ENCODE measurements around the gene KCNQ1OT1.
A peak's percentile ranks its signal among the peaks of the same experiment; 100 is the strongest.

KCNQ1OT1 gene

DNA sequence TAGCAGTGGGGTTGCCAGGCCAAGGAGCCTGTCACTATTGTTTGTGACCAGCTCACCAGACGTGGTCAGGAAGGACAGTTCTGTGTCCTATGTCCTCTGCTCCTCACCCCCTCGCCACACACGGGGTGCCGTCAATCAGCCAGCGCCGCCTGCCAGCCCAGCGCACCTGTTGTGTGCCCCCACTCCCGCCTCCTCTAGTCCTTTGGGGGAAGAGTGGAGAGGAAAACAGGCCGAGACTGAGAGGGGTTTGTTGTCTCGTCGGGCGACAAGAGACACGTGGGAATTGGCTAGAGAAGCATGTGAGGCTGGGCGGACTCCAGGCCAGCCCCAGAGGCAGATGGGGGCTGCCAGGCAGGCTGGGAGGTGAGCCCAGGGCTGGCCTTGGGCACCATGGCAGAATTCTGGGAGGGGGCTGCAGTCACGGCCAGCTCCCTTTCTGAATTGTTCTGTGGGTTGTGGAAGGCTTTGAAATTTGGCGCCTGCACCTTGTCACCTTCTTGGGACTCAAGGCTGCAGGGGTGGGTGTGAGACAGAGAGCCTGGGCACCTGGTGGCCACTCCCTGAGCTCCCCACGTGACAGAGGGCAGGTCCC lies 3.1 kb upstream of the KCNQ1OT1 start:
- DNase-seq (ENCODE audit: low read depth) = no peak

DNA sequence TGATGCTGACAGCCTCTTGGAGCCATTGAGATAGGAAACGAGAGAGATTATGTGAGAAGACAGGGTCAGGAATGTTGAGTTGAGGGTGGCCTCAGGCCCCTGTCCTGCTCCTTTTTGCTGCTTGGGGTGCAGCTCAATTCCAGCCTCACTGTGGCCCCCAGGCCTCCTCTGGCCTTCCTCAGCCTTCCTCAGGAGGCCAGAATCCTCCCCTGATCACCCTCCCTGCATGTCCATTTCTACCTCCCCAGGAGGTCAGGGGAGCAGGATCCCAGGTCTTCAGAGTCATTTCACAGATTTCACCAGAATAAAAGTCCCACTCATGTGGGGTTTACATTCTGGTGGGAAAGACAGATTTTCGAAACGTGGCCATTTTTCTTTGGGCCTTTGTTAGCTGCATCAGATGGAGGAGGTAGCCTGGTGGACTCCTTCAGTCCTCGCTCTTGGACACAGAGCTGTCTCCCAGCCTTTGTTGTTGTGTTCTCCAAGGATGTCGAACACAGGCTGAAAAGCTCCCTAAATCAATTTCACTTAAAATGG lies 2.2 kb upstream of the KCNQ1OT1 start:
- no peak for DNase-seq (ENCODE audit: low read depth)

DNA sequence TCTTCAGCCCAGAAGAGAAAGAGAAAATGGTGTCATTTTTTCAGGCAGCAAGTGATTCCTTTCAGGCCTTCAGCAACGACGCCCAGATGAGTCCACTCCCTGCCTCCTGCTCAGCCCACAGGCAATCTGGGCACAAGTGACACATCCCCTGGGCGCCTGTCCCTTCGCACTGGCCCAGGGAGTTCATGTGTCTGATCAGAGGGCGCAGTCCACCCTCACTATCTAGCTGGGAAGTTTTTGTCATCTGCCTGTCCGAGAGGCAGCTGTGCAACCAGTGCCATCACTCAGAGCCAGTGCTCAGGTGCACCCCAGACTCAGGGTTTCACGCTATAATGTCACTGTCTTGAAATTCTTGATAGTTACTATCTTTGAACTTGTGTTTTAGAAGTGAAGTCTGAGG lies 1.4 kb upstream of the KCNQ1OT1 start:
- no peak for DNase-seq (ENCODE audit: low read depth)

DNA sequence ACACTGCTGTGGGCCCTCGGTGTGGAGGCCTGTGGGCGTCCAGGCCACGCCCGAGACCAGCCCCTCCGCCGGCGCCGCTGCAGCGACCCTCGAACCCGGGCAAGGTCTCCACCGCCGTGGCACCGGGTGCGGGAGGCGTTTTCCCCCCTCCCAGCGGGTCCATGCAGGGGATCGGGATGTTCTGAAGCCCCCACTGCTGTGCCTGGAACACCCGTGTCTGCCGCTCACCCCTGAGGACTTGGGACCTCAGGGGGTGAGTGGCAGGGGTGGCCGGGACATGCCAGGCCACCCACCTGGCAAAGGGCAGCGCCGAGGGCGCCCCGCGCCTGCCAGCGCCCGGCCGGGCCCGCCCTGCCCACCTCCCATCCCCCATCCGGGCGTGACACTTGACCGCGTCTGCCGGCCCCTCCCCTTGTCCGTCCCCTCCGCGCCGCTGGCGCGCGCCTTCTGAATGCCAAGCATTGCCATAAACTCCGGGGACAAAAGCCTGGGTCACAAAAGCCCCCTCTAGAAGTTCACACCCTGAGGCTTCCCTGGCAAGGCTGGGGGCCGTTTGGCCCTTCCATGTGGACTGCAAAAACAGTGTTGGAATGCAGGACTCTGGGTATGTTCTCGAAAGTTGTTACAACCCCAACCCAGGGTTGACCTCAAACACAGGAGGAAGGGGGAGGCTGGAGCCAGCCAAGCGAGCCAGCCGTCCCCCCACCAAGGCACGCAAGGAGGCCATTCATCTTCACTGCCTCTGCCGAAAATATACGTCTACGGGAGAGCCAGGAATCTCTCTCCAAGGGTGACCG lies 819 bp upstream of the KCNQ1OT1 start:
- peak; percentile 60 for DNase-seq (ENCODE audit: low read depth)

DNA sequence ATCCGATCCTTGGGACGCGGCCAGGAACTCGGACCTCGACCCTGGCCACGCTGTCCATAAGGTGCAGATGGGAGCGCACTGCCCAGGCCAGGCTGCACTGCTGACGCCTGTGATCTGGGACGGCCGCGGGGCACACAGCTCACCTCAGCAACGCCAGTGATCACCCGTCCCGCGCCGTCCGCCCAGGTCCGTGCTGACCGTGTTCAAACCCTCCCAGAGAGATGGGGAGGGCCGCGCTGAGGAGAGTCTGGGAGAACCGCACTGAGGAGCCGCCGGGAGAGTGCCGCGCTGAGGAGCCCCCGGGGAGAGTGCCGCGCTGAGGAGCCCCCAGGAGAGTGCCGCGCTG lies 636 bp downstream of the KCNQ1OT1 start:
- peak; percentile 38 for DNase-seq (ENCODE audit: low read depth)

DNA sequence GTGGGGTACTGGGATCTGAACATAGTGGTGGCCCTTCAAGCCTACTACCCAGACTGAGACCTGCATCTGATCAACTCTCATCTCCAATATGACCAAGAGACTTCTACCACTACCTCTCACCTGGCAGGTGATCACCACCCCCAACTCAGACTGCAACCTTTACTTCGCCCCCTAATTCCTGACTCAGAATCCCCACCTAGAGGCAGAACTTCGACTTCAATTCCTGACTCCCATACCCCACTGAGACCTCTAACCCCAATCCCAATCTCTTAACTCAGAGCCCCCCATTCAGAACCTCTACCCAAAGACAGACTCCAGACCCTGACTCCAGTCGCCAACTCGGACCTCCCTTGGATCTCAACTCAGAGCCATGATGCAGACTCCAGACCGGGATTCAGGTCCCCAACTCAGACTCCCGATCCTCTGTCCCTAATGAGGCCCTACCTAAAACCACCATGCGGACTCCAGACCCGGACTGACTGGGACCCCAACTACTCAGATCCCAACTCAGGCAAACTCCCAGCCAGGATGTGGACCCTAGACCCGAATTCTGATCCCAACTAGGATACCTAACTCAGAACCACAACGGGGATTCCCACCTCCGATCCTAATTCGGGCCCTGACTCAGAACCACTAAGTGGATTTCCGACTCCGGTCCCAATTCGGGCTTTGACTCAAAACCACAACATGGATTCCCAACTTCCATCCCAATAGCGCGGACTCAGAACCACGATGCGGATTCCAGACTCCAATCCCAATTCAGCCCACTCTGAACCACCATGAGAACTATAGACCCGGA lies 1.2 kb downstream of the KCNQ1OT1 start:
- peak; percentile 12 for DNase-seq (ENCODE audit: low read depth)

DNA sequence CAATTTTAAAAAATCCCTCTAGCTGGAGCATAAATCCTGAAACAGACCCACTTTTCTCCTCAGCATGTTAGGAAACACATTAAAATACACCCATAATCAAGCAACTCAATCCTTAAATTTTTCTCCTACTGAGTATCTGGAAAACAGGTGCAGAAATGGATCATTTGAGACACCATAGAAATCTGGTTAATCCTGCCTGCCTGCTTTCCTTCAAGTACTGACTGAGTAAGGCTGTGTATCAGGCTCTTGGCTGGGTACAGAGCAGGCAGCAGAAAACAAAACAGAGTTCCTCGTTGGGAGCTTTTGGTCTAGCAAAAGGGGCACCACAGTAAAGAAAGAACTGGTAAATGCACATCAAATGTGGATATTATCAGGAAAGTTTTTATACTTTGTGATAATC lies 1.9 kb downstream of the KCNQ1OT1 start:
- DNase-seq (ENCODE audit: low read depth) = peak; percentile 8

DNA sequence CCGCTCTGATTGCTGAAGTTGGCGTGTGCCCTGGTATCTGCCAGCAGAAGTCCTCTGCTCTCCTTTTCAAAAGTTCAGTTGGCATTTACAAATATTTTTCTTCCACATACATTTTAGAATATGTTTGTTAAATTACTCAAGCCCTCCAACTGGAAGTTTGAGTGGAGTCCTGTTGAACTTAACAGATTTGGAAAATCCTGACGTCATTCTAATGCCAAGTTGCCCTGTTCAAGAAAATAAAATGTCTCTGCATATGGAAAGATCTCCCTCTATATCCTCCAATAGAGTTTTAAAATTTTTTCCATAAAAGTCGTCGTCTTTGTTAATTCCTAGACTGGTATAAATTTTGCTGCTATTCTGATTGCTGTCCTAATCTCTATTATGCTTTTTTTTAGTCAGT lies 3.3 kb downstream of the KCNQ1OT1 start:
- no peak for DNase-seq (ENCODE audit: low read depth)

DNA sequence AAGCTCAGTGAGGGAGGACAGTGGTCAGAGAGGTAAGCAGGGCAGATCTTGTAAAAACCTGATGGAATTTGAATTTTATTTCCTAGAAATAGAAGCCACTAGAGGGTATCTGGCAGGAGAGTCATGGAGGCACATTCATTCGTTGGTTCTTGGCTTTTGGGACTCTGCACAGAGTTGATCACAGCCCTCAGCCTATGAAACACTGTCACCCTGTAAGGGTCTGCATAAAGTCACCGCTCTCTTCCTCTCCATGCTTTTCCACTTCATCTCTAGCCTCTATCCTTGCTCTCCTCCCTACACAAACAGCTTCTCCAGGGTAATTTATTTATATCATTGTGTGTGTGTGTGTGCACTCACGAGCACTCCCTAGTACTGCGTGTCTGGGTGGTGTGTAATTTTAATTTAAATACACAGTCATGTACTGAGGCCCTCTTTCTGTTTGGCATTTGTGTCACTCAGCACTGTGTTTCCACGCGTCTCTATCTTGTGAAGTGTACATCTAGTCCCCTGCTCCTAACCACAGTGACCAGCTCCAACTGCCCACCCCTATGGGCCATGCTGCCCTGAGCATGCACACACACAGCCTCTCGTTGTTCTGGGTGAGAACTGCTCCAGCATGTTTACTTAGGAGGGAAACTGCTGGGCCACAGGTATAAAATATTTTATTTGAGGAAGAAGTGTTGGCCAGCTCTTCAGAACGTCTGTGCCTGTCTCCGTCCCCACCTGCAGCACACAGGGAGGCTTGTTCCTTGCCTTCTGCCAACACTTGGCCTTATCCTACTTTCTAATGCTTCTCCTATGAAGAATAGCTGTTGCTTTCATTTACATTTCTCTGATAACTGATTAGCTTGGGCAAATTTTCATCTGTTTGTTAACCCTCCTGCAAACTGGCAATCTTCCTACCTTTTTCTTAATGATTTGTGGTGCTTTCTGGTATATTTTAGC lies 4.5 kb downstream of the KCNQ1OT1 start:
- DNase-seq (ENCODE audit: low read depth) = no peak

DNA sequence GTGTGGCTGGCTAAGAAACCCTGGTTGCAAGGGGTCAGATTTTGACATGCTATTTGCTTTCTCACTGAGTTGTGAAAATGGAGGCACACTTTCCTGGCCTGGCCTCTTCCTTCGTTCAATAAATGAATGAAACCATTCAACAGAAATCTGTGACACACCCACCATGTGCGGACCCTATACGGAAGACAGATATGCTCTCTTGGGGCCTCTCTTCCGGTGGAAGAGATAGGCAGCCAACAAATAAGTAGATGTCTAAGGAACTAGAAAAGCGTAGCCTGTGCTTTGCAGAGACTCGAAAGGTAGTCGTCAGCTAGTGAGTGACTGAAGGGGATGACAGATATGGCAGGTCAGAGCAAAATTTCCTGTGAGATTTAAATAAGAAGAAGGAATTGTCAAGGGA lies 5.3 kb downstream of the KCNQ1OT1 start:
- DNase-seq (ENCODE audit: low read depth) = no peak

DNA sequence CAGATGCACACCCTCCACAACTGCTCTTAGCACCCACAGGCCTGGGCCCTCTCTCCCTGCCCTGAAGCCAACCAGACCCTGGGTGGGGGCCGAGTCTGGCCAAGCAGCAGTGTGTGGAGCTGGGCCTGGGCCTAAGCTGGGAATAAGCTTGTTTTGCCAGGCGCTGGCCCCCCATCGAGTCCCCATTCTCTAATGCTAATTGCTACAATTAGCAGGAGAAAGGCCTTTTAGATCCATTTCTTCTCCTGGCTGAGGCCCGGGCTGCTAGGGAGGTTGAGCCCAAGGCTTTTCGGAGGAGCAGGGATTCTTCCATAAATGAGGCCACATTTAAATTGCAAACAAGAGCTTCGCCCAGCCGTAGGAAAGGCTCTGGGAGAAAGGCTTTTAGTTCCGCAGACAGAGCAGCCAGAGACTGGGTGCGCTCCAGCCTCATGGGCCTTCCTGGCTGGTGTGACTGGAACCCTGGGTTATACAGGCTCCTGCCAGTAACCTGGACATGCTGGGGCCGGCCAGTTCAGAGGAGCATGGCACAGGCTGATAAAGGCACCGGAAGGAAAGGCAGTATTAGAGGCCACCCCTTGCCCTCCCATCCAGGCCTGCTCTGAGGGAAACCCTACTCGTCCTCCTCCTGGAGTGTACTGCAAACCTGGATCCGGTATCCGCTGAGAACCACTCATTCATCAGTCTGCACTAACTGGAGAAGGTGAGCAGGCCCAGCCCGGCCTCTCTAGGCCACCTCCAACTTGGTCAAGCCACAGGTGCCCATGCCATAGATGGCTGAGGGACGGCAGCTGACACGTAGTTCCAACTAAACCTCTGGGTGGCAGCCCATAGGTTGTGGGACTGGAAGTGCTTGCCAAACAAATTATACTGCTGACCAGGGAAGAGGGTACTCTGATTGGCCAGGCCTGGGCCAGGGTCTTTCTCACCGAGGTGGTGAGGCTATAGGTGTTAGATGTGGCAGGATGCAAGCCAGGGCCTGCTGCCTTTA lies 6.2 kb downstream of the KCNQ1OT1 start:
- DNase-seq (ENCODE audit: low read depth) = no peak

DNA sequence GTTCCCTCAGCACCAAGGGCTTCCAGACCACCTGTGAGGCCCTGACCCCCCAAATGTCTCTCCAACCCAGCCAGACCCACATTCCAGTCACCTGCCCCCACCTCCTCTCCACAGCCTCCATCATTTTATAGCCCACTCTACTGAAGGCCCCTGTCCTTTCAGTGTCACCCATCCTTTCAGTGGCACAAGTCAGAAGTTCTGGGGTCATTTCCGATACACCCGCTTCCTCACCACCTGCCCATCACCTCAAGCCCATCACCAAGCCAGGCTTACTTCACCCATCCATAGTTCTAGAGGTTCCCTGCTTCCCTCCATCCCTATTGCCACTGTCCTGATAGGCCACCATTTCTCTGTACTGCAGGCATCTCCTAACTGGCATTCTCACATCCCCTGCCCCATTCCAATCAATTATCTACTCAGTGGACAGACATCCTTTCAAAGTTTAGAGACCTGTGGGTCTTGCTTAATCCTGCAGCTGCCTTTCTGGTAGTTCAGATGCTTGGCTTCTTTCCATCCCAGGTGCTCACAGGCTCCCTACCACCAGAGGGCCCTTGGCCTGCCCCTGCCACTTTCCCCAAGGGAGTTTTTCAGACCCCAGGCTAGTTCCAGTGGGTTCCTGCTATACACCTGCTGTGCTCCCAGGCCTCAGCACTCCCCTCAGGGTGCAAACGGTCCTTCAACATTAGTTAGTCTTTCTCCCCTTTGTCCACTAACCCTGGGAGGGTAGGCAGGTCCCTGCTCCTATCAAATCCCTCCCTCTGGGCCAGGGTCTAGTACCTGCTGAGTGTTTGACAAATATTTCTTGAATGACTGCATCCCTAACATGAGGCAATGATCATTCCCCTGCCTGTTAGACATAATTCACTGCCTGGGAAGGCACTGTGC lies 7.6 kb downstream of the KCNQ1OT1 start:
- no peak for DNase-seq (ENCODE audit: low read depth)

DNA sequence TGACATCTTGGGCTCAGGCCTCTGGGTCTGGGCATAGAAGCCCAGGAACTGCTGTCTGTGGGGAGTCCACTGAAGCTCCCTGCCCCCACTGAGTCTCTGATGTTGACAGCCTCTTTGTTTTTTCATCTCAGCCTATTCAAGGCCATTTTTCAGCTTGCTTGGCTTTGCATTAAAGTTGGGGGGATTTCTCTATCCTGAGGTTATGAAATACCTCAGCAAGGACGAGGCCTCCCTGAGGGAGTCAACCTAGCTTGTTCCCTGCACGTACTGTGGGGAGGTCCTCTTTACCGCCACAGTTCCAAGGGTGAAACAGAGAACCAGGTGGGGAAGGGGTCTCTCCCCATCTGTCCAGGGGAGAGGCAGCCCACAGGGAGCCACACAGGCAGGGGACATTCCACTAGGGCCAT lies 8.4 kb downstream of the KCNQ1OT1 start:
- no peak for DNase-seq (ENCODE audit: low read depth)

DNA sequence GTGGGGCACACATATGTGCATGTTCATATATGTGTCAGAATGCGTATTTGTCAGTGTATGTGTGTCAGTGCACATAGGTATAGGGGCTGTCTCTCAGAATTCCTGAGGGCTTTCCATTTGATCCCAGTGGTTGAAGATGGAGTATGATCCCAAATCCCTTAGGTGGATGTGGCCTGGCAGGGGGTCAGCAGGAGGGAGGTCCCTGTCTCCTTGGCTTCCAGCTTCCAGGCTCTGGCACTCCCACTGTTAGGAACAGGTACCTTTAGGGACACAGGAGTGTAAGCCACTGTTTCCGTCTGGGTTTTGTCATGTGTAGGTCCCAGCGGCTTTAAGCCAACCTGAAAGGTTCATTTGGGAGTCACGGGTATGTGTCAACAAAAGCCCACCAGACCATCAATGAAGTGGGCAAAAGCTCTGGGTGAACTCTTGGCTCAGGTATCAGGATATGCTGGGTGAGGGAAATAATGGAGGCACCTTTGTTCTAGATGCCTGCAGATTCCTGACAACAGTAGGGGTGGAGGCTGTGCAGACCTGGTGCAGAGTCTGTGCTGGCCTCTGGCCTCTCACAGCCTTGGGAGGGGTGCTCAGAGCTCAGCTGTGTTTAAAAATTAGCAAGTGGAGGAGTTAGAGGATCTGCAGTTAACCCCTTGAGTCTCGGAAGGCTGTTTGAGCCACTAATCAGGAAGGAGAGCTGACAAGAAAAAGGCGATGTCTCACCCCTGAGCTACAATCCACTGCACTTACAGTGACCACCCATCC lies 9.0 kb downstream of the KCNQ1OT1 start:
- DNase-seq (ENCODE audit: low read depth) = no peak

DNA sequence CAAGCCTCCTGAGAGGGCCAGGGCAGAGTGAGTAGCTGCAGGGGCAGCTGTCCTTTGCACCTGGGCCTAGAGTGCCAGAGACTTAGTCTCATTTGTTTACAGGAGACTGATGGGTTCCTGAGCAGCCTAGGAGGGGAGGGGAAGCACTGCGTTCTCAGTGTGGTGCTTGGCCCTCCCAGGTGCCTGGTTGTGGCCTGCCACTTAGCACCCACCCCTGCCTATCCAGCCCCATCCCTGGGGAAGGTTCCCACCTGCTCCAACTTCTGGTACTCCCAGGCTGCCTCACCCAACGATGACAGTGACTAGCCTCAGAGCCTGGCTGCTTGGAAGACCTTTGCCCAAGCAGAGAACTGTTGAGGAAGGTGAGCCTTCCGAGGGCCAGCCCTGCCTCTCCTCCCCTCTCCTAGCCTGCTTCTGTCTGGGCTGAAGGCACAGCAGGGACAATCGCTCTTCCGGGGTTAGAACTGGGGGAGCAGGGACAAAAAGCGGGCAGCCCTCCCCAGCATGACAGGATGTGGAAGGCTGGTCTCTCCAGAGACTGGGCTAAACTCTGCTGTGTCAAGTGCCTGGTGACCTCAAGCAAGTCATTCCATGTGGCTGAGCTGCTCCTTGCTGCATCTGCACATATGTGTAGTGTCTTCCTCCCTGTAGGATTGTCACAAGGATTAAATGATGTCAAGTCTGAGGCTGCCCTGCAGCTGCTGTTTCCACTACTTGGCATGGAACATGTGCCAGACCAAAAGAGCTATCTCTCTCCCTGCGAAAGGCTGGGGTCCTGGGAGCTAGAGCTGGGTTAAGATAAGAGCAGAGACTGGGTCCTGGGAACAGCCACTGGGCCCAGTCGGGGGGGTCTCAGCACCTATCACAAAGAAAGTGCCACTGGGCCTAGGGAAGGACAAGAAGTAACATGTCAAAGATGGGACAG lies 9.9 kb downstream of the KCNQ1OT1 start:
- no peak for DNase-seq (ENCODE audit: low read depth)

DNA sequence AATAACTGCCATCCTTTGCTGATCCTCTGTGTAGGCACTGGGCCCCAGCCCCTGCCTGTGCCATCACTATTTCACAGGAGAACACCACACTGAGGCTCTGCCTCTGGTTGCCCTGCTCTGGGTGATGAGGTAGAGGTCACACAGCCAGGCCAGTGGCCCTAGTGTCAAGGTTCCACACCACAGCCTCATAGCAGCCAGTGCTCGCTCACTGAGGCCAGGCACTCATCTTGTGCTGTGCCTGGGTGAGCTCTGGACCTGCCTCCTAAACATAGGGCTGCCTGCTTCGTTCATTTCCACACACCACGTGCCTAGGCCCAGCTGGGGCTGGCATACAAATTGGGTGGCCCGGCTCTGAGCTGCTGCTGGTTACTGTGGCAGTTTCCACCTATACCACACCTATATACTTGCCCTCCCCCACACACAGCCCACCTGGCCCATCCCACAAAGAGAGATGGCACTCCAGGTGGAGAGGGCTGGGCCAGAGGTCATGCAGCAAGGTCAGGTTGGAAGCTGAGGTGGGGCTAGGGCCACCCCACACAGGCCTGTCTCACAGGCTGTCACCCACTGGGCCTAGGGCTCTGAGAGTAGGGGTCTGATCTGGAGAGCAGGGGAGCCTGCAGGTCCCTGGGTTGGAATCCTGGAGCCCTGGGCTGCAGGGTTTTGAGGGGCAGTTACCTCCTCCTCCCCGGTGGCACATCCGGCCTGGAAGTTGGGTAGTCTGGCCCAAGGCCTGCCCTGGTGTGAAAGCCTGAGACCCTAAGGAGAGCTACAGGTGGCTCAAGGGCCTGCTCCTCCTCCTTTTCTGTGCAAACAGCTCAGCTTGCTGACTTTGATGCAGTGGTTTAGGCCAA lies 11.2 kb downstream of the KCNQ1OT1 start:
- no peak for DNase-seq (ENCODE audit: low read depth)

DNA sequence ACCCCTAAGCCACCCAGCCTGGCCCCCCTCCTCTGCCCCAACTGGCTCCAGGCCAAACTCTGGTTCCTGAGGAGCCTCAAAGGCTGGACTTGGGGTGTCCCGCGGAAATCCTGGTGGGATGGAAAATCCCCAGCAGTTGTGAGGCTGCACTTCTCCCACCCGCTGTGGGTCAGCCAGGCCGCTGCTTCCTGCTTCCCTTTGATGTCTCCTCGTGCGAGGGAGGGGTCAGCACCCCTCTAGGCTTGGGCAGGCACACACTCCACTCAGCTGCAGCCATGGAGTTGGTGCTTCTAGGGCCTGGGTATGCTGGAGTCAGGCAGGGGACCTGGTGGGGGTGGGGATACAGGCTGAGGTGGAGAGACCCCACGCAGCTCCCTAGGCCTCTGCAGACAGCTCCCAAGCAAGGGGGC lies 12.0 kb downstream of the KCNQ1OT1 start:
- DNase-seq (ENCODE audit: low read depth) = no peak

All from EH (cell line).